GM18951 (cell line): ENCODE results near the gene BRAF.

Experiments
- POLR2A ChIP-seq: IDR thresholded peaks from 4 replicates; pipeline ENCODE4 v1.6.1; 2011; ENCODE audit warnings: mild to moderate bottlenecking; ENCODE audit not compliant: insufficient read length, insufficient read depth; ENCODE audit errors: extremely low read depth
- in situ Hi-C: fragments of 300-500 bp; cut with MboI; formaldehyde crosslinking; loops from one replicate; pipeline ENCODE4 v1.12.0; 2022; ENCODE audit warnings: low sequenced_read_pairs, mixed read lengths, inconsistent platforms; ENCODE audit not compliant: unreplicated experiment

BRAF gene

GRCh38 chr7:140691376-140692045 is 233.2 kb downstream of the BRAF start:
- in situ Hi-C loops = no loop called here
- TF ChIP-seq POLR2A = no peak

GRCh38 chr7:140689199-140690152 is 235.3 kb downstream of the BRAF start:
- no peak for TF ChIP-seq POLR2A
- in situ Hi-C loops = no loop called here

- no peak for TF ChIP-seq POLR2A
- in situ Hi-C loops = no loop called here
Measured at GRCh38 chr7:140688341-140688740, 236.4 kb downstream of the BRAF start.

- TF ChIP-seq POLR2A = no peak
- in situ Hi-C loops = no loop called here
Measured at GRCh38 chr7:140686921-140687320, 237.8 kb downstream of the BRAF start.

- in situ Hi-C loops = no loop called here
- no peak for TF ChIP-seq POLR2A
Measured at GRCh38 chr7:140685407-140686087, 239.2 kb downstream of the BRAF start.

- in situ Hi-C loops = no loop called here
- no peak for TF ChIP-seq POLR2A
Measured at GRCh38 chr7:140684066-140684950, 240.4 kb downstream of the BRAF start.

GRCh38 chr7:140683657-140684056 is 241.1 kb downstream of the BRAF start:
- no peak for TF ChIP-seq POLR2A
- in situ Hi-C loops = no loop called here

- in situ Hi-C loops = no loop called here
Measured at GRCh38 chr7:140681766-140682165, 243.0 kb downstream of the BRAF start.

GRCh38 chr7:140680886-140681285 is 243.8 kb downstream of the BRAF start:
- TF ChIP-seq POLR2A = no peak
- in situ Hi-C loops = no loop called here

More at GRCh38 chr7:140681766-140682165, 243.0 kb downstream of the BRAF start:
- TF ChIP-seq POLR2A = no peak

- in situ Hi-C loops = no loop called here
- TF ChIP-seq POLR2A = no peak
Measured at GRCh38 chr7:140679186-140679585, 245.5 kb downstream of the BRAF start.

- in situ Hi-C loops = no loop called here
- no peak for TF ChIP-seq POLR2A
Measured at GRCh38 chr7:140678816-140679130, 246.0 kb downstream of the BRAF start.

- no peak for TF ChIP-seq POLR2A
- in situ Hi-C loops = no loop called here
Measured at GRCh38 chr7:140678081-140678815, 246.5 kb downstream of the BRAF start.
